Heart right ventricle (tissue), 16 donors: ENCODE measurements around the gene UBE2S. TPM values are rescaled to one million over a fixed set of nuclear protein-coding genes. Genes with fewer than 3 reads are reported as not detected.

Experiments used
- ATAC-seq, 8 donors: fragments of 200-7000 bp; cut with Tn5 transposase; one replicate each; pipeline ENCODE4 v1.9.1; 2020; ENCODE audit warnings: mild to moderate bottlenecking in 8 of 8, moderate library complexity in 8 of 8, moderate number of reproducible peaks in 1 of 8
- DNase-seq, 2 donors: peaks; one replicate each; pipeline ENCODE4 v3.0.0-alpha.2; 2020
- H3K27ac ChIP-seq, 10 donors: fragments of 200-600 bp; sonication (generic) in 2 of 10; one replicate each; pipeline versions ENCODE4 v1.5.0 to v1.8.0; 2020 to 2022; ENCODE audit warnings: mild to moderate bottlenecking in 3 of 10
- H3K27me3 ChIP-seq, 7 donors: fragments of 200-600 bp; one replicate each; pipeline ENCODE4 v1.8.0; 2021 to 2022; ENCODE audit warnings: mild to moderate bottlenecking in 2 of 7
- H3K36me3 ChIP-seq, 9 donors: fragments of 200-600 bp; sonication (generic) in 1 of 9; one replicate each; pipeline versions ENCODE4 v1.5.0 to v1.8.0; 2020 to 2022; ENCODE audit warnings: mild to moderate bottlenecking in 2 of 9
- H3K4me1 ChIP-seq, 9 donors: fragments of 200-600 bp; sonication (generic) in 1 of 9; one replicate each; pipeline versions ENCODE4 v1.5.0 to v1.8.0; 2020 to 2022; ENCODE audit warnings: mild to moderate bottlenecking in 4 of 9
- H3K4me3 ChIP-seq, 10 donors: fragments of 200-600 bp; sonication (generic) in 2 of 10; one replicate each; pipeline versions ENCODE4 v1.5.0 to v1.8.0; 2020 to 2022; ENCODE audit warnings: mild to moderate bottlenecking in 7 of 10, moderate library complexity in 2 of 10
- H3K9me3 ChIP-seq, 11 donors: fragments of 200-600 bp in 10 of 11; sonication (generic) in 2 of 11; one replicate each; pipeline versions ENCODE4 v1.5.0 to v1.8.0; 2013 to 2022; ENCODE audit warnings: mild to moderate bottlenecking in 2 of 11, control low read depth in 1 of 11, moderate library complexity in 1 of 11
- CTCF ChIP-seq, 9 donors: fragments of 200-600 bp; sonication (generic) in 2 of 9; IDR thresholded peaks; one replicate each; pipeline versions ENCODE4 v1.5.0 to v1.8.0; 2021 to 2022; ENCODE audit warnings: antibody characterized with exemption in 9 of 9, mild to moderate bottlenecking in 5 of 9, moderate library complexity in 1 of 9
- WGBS, 2 donors: extraction: QIAGEN DNeasy Blood & Tissue Kit; methylation state at CpG; one replicate each; pipeline ENCODE4 v1.1.7; 2013; ENCODE audit warnings: inconsistent platforms in 1 of 2; 5-methylcytosine and 5-hydroxymethylcytosine counted together
- intact Hi-C, 10 donors: fragments of 100-400 bp; cut with DNase I; formaldehyde crosslinking; loops; one replicate each; pipeline versions ENCODE4 v1.11.1 to v1.14.2; 2022
- polyA plus RNA-seq, 2 donors: library from polyadenylated mRNA; stranded (reverse); fragments of 200-250 nt; gene quantifications; one replicate each; pipeline ENCODE4 v1.2.3, GENCODE V29; 2013
- total RNA-seq, 10 donors: library from RNA; stranded (reverse); fragmentation: NEBNext Ultra II Directional in 3 of 10; extraction: Animal tissue kit (Norgen Biotek cat#: 25700) in 3 of 10; gene quantifications; one replicate each; pipeline versions ENCODE4 v1.2.1 to v1.2.4, GENCODE V29; 2021 to 2023
- donor health status: Arrhythmogenic right ventricular cardiomyopathy.
- donor health status: ischemic (EF 13 %, LVEDD 7.1; RV severe dilation, severe dysfunction).
- donor health status: healthy with polysubstance abuse.
- donor health status: DM: no; HTN: yes; CAD: no.
- donor health status: DM: no; HTN: no; CAD: no.
- donor health status: ischemic (EF 25% LVEDD 6.9; RV normal size, moderate dysfunction).
- donor health status: ischemic (EF 25% LVEDD 5.7; RV mildly dilated, moderate dysfunction).
- donor health status: healthy.
- donor health status: DM: yes; HTN: yes; CAD: no.
- donor health status: Ischemic cardiomyopathy.
- donor health status: ischemic (EF 35%, LVEDD 5.7; RV mildly dilated, moderate dysfunction).
- donor health status: nonischemic (EF 11% LVEDD 7.7; RV severe dilation, severe dysfunction).
- donor health status: DM: yes; HTN: yes; CAD: no.
- donor health status: PGD.
- donor health status: ischemic (EF 29% LVEDD 5.4; RV normal size, mild dysfunction).
- donor health status: nonischemic (EF 23%, LVEDD 6.1; RV moderate dilation, normal function).

UBE2S gene
- total and polyA plus RNA-seq, 12 donors: 8.0 to 42.1 (median 28.9) TPM

DNA sequence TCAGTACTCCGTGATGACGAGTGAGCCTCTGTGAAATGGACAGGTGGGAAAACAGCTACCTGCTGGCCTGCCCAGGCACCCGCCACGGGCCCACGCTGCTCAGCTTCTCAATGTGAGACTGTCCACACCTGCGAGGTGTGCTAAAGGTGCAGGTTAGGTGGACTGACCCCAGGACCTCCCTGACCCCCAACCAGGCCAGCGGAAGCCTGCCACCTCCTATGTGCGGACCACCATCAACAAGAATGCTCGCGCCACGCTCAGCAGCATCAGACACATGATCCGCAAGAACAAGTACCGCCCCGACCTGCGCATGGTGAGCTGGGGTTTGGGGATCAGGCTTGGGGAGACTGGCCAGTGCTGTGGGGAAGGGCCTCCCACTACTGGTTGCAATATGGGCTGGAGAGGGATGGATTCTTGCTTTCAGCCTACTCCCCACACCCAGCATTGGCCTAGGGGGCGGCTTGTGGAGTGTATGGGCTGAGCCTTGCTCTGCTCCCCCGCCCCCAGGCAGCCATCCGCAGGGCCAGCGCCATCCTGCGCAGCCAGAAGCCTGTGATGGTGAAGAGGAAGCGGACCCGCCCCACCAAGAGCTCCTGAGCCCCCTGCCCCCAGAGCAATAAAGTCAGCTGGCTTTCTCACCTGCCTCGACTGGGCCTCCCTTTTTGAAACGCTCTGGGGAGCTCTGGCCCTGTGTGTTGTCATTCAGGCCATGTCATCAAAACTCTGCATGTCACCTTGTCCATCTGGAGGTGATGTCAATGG, 19.7 kb downstream of the UBE2S start:
- peaks cover 0 to 63% (median 41%) of the 10 kb centered on the region in 9 donors for H3K36me3 ChIP-seq
- no peaks in the 10 kb centered on the region for H3K9me3 ChIP-seq
- DNase-seq (no peak), ATAC-seq (no peak)
- TF ChIP-seq CTCF (IDR thresholded peaks at IDR 0.05): no peak
- no peaks in the 10 kb centered on the region for H3K27me3 ChIP-seq
- 89 to 90% methylated on average over 24 of the region's 24 CpGs for WGBS, 2 donors
- intact Hi-C loops: loop anchor here in 4 of 10 donors (5.0 to 10.0 kb wide), 4 partner anchors 74 to 106 kb away; partner anchors contain the start of genes BRSK1 (in 1 of the 4), C19orf85 (in 1 of the 4), HSPBP1 (in 1 of the 4) and ISOC2 (in 1 of the 4)
- peaks cover 27 to 58% (median 44%) of the 10 kb centered on the region in 9 donors for H3K4me1 ChIP-seq
- no peak overlapping the region for H3K27ac ChIP-seq
- H3K4me3 ChIP-seq: peak overlapping the region in 8 of 10 donors; percentile 74 to 99 (median 82)

DNA sequence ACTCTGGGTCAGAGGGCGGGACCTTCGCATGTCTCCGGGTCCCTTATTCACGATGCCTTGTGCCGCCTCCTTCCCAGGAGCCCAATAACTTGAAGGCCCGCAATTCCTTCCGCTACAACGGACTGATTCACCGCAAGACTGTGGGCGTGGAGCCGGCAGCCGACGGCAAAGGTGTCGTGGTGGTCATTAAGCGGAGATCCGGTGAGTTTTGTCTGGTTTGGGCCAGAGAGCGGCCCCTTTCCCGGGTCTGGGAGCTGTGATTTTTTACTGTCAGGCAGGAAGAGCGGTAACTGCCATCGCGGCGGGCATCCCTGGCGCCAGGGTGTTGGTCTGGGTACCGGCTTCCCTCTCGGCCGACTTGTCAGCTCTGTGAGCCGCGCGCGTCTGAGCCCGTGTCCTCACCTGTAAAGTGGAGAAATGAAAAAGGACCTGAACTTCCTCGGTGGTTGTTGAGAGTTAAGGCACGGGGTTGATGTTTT, 21.1 kb downstream of the UBE2S start:
- intact Hi-C loops: loop anchor here in 4 of 10 donors (5.0 to 10.0 kb wide), 4 partner anchors 76 to 104 kb away; partner anchors contain the start of genes BRSK1 (in 1 of the 4), C19orf85 (in 1 of the 4), HSPBP1 (in 1 of the 4) and ISOC2 (in 1 of the 4)
- Histone ChIP-seq H3K9me3 (no peaks in the 10 kb centered on the region), H3K4me3 (peak overlapping the region; percentile 74 to 99 (median 80)), H3K4me1 (peaks cover 27 to 60% (median 44%) of the 10 kb centered on the region in 9 donors), H3K27ac (peak overlapping the region; percentile 25 to 97 (median 91)), H3K36me3 (peaks cover 0 to 51% (median 35%) of the 10 kb centered on the region in 9 donors), H3K27me3 (no peaks in the 10 kb centered on the region)
- no peak for DNase-seq
- 6% methylated on average over 33 of the region's 33 CpGs for WGBS, 2 donors
- no peak for ATAC-seq
- TF ChIP-seq CTCF (IDR thresholded peaks at IDR 0.05): no peak

DNA sequence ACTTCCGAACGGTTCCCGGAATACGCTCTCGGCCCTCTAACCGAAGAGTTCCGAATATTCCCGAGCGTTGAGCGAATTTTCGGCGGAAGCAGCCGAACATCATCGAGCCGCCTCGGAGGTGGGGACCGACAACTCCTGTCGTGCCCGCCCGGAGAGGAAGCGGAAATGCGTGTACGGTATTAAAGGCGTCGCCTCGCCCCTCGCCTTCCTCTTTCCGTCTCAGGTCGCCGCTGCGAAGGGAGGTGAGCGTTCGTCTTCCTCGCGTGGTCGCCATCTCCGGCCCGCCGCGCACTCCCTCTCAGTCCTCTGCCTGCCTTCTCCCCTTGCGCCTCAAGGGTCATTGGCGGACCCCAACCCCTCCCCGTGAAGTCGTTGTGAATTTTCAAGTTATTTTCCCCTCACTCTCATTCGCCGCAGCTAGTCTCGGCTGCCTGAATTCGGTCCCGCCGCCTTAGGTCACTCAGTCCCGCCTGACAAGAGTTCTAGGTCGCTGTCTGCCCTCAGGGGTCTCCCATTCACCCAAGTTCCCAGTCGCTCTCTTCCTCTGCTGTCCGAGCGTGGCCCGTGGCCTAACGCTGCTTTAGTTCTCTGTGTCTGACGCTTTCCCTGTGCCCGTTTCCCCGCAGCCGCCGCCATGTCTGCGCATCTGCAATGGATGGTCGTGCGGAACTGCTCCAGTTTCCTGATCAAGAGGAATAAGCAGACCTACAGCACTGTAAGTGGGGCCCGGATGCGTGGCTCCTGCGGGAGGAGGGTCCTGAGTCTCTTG, 21.7 kb downstream of the UBE2S start, which contains the start of gene RPL28:
Gene RPL28 (plus strand): TSS at position 209 of the 769 bp plus-strand sequence. CDS start 426 bp downstream, at position 635.
- H3K4me1 ChIP-seq: peaks cover 27 to 59% (median 44%) of the 10 kb centered on the region in 9 donors
- H3K4me3 ChIP-seq: peak within 1 kb of the TSS; percentile 74 to 99 (median 80)
- 0% methylated on average over 68 of the region's 68 CpGs for WGBS, 2 donors
- peak; percentile 97 to 99 for DNase-seq
- H3K27ac ChIP-seq: peak within 1 kb of the TSS; percentile 77 to 97 (median 91)
- peak; percentile 90 to 96 (median 93) for ATAC-seq
- intact Hi-C loops: loop anchor here in 5 of 10 donors (1.0 to 10.0 kb wide), 7 partner anchors 22 to 104 kb away; partner anchors contain the start of genes KMT5C (in 3 of the 5), BRSK1 (in 1 of the 5), C19orf85 (in 1 of the 5) and HSPBP1 (in 1 of the 5)
- TF ChIP-seq CTCF (IDR thresholded peaks at IDR 0.05): no peak
- no peaks in the 10 kb centered on the region for H3K27me3 ChIP-seq
- H3K9me3 ChIP-seq: no peaks in the 10 kb centered on the region
- H3K36me3 ChIP-seq: peaks cover 0 to 45% (median 32%) of the 10 kb centered on the region in 9 donors
